ENCODE results near the gene PRPF6.

- no peak for TF ChIP-seq GATA3 (IDR thresholded peaks at IDR 0.05; ENCODE audit: low read depth, low read length)
- TF ChIP-seq GATA2 (IDR thresholded peaks at IDR 0.05; ENCODE audit: low read depth, low read length) = no peak
These were observed 48.2 kb upstream of the PRPF6 start for GRCh38 chr20:63932606-63933160.
